ENCODE measurements around the gene GMDS. TPM values are rescaled to one million over a fixed set of nuclear protein-coding genes. Genes with fewer than 3 reads are reported as not detected.

The GMDS gene
- total and polyA plus RNA-seq, 2 of the 13 experiments (the other 11 are each of a cell fraction or from before 2014, with no cell fraction given) = 64.4 to 112 TPM

GRCh38 chr6:1672379-1672778, 573.0 kb downstream of the GMDS start:
- Histone ChIP-seq H3K4me3 (replicated peaks in 1 of 3; ENCODE audit: insufficient read depth in 1 of 3, low read depth in 2 of 3, low read length in 3 of 3) (no peak overlapping the region), H3K4me1 (ENCODE audit: insufficient read depth, low read length) (no peaks in the 10 kb centered on the region), H2AFZ (ENCODE audit: low read length) (no peak overlapping the region), H3K27me3 (ENCODE audit: control insufficient read depth in 1 of 2, insufficient read depth in 2 of 2, low read length in 2 of 2) (no peaks in the 10 kb centered on the region), H3K9me3 (ENCODE audit: low read length) (no peaks in the 10 kb centered on the region), H4K20me1 (ENCODE audit: insufficient read depth, low read length) (no peaks in the 10 kb centered on the region), H3K36me3 (replicated peaks in 1 of 2; ENCODE audit: control insufficient read depth in 1 of 2, insufficient read depth in 2 of 2, low read length in 2 of 2) (peaks cover 0 to 3% of the 10 kb centered on the region in 2 experiments; a peak in 2 of 5 replicates), H3K4me2 (ENCODE audit: low read depth, low read length) (no peak overlapping the region), H3K79me2 (ENCODE audit: insufficient read depth, low read length) (no peaks in the 10 kb centered on the region), H3K27ac (ENCODE audit: extremely low read length, insufficient read depth, low read length) (no peak overlapping the region), H3K9ac (ENCODE audit: insufficient read depth, low read depth, low read length) (no peak overlapping the region)
- ATAC-seq = no peak
- intact Hi-C loops (cut with micrococcal nuclease; ENCODE audit: unreplicated experiment) (no loop called here), in situ Hi-C loops (cut with HindIII; ENCODE audit: extremely low pct_ligation_motif_present, low pct_unique_long_range_greater_than_20kb) (no loop called here)
- CTCF ChIA-PET (ENCODE audit: low intra/inter-chr PET ratio, low total read pairs) = no interaction called here
- TF ChIP-seq ZSCAN5A (CRISPR knock-in tag; IDR thresholded peaks at IDR 0.05; ENCODE audit: borderline replicate concordance) (no peak), ZNF557 (CRISPR knock-in tag; IDR thresholded peaks at IDR 0.05) (no peak), ZSCAN12 (CRISPR knock-in tag; IDR thresholded peaks at IDR 0.05) (no peak), NCOA1 (CRISPR knock-in tag; IDR thresholded peaks at IDR 0.05) (no peak), YY1 (IDR thresholded peaks at IDR 0.05; ENCODE audit: insufficient read depth, insufficient replicate concordance, low read depth, low read length) (no peak), ZNF746 (CRISPR knock-in tag; IDR thresholded peaks at IDR 0.05) (no peak), SP140L (CRISPR knock-in tag; IDR thresholded peaks at IDR 0.05; ENCODE audit: borderline replicate concordance) (no peak), REXO4 (CRISPR knock-in tag; IDR thresholded peaks at IDR 0.05; ENCODE audit: borderline replicate concordance) (no peak), HDAC2 (CRISPR knock-in tag; IDR thresholded peaks at IDR 0.05) (no peak), KLF11 (CRISPR knock-in tag; IDR thresholded peaks at IDR 0.05) (no peak), MAFF (IDR thresholded peaks at IDR 0.05; ENCODE audit: low read depth, low read length) (no peak), SAFB2 (CRISPR knock-in tag; IDR thresholded peaks at IDR 0.05; ENCODE audit: borderline replicate concordance, low read depth) (no peak), HNRNPK (IDR thresholded peaks at IDR 0.05; ENCODE audit: low read depth, low read length, poor library complexity, severe bottlenecking) (no peak), RBFOX2 (IDR thresholded peaks at IDR 0.05; ENCODE audit: low read depth, low read length) (no peak), MIER3 (CRISPR knock-in tag; IDR thresholded peaks at IDR 0.05; ENCODE audit: borderline replicate concordance) (no peak), ZNF75D (CRISPR knock-in tag; IDR thresholded peaks at IDR 0.05; ENCODE audit: borderline replicate concordance) (no peak), ATF7 (IDR thresholded peaks at IDR 0.05) (no peak), ATF7 (CRISPR knock-in tag; IDR thresholded peaks at IDR 0.05) (no peak), ZNF549 (CRISPR knock-in tag; IDR thresholded peaks at IDR 0.05) (no peak)
- TF ChIP-seq, protein P1, sequence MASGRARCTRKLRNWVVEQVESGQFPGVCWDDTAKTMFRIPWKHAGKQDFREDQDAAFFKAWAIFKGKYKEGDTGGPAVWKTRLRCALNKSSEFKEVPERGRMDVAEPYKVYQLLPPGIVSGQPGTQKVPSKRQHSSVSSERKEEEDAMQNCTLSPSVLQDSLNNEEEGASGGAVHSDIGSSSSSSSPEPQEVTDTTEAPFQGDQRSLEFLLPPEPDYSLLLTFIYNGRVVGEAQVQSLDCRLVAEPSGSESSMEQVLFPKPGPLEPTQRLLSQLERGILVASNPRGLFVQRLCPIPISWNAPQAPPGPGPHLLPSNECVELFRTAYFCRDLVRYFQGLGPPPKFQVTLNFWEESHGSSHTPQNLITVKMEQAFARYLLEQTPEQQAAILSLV (CRISPR knock-in tag; IDR thresholded peaks at IDR 0.05; ENCODE audit: borderline replicate concordance) = no peak
- TF ChIP-seq, protein P2, sequence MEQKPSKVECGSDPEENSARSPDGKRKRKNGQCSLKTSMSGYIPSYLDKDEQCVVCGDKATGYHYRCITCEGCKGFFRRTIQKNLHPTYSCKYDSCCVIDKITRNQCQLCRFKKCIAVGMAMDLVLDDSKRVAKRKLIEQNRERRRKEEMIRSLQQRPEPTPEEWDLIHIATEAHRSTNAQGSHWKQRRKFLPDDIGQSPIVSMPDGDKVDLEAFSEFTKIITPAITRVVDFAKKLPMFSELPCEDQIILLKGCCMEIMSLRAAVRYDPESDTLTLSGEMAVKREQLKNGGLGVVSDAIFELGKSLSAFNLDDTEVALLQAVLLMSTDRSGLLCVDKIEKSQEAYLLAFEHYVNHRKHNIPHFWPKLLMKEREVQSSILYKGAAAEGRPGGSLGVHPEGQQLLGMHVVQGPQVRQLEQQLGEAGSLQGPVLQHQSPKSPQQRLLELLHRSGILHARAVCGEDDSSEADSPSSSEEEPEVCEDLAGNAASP (CRISPR knock-in tag; IDR thresholded peaks at IDR 0.05; ENCODE audit: borderline replicate concordance) = no peak
- POLR2A ChIA-PET = no interaction called here
- no peak for FAIRE-seq
- DNase-seq (ENCODE audit: low spot score) = no peak
- BruUV-seq (replicated peaks) = no TSS peak
- 98% methylated on average over 2 of the region's 2 CpGs for WGBS (ENCODE audit: low lambda C conversion rate)
